Urinary bladder (tissue), 4 donors: Measurements from ENCODE around the gene SYNJ2BP. TPM values are rescaled to one million over a fixed set of nuclear protein-coding genes. Genes with fewer than 3 reads are reported as not detected.
"Not testable (repeated sequence)": the region's sequence is repeated elsewhere in the genome, so short reads cannot be mapped to it uniquely, and the experiment has no call there.

Experiments
- DNase-seq: peaks from one replicate; pipeline ENCODE4 v3.0.0-alpha.2; 2015; ENCODE audit errors: extremely low spot score
- H3K27ac ChIP-seq: one replicate; pipeline ENCODE4 v1.5.1; 2013; ENCODE audit warnings: low read depth, mild to moderate bottlenecking, moderate library complexity
- H3K36me3 ChIP-seq: one replicate; pipeline ENCODE4 v1.6.1; 2013; ENCODE audit warnings: mild to moderate bottlenecking, moderate library complexity; ENCODE audit not compliant: insufficient read depth
- H3K4me1 ChIP-seq: one replicate; pipeline ENCODE4 v1.6.1; 2013; ENCODE audit warnings: mild to moderate bottlenecking, moderate library complexity; ENCODE audit not compliant: insufficient read depth
- H3K4me3 ChIP-seq: one replicate; pipeline ENCODE4 v1.5.1; 2013; ENCODE audit warnings: low read depth, low read length
- WGBS: extraction: QIAGEN DNeasy Blood & Tissue Kit; methylation state at CpG from one replicate; pipeline ENCODE4 v1.1.7; 2013; 5-methylcytosine and 5-hydroxymethylcytosine counted together
- polyA plus RNA-seq: library from polyadenylated mRNA; stranded (reverse); fragments of 200-250 nt; gene quantifications from one replicate; pipeline ENCODE4 v1.2.3, GENCODE V29; 2013
- total RNA-seq: library from RNA; depleted of rRNA; stranded (reverse); fragments of >200 nt; gene quantifications from one replicate; pipeline ENCODE4 v1.2.3, GENCODE V29; 2014
- donor health status: healthy with polysubstance abuse.
- donor health status: healthy.

The SYNJ2BP gene
- total and polyA plus RNA-seq, 2 donors = 18.3 to 45.9 TPM

DNA sequence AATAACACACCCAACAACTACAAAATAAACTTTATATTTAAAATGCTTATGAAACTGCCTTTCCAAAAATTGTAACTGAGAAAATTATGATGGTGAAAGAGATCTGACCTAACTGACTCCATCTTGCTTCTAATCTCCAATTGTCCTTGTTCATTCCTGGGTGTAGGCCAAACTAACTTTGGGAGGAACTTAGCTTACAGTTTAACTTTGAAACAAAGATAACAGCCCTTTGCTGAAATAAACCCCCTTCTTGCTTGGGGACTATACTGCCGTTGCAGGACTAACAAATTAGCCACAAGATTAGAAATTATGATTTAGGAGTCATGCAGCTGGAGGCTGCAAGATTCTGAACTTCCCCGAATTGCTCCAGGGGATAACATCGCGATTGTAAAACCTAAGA lies 10.7 kb downstream of the SYNJ2BP start:
- 60% methylated on average over 4 of the region's 4 CpGs for WGBS
- not testable (repeated sequence) for H3K4me1 ChIP-seq, H3K36me3 ChIP-seq, DNase-seq, H3K4me3 ChIP-seq, H3K27ac ChIP-seq

DNA sequence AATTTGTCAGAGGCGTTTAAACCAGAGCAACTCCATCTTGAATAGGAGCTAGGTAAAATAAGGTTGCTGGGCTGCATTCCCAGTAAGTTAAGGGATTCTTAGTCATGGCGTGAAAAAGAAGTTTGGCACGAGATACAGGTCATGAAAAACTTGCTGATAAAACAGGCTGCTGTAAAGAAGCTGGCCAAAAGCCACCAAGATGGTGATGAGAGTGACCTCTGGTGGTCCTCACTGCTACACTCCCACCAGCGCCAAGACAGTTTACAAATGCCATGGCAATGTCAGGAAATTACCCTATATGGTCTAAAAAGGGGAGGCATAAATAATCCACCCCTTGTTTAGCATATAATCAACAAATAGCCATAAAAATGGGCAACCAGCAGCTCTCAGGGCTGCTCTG lies 13.6 kb downstream of the SYNJ2BP start:
- H3K27ac ChIP-seq, H3K36me3 ChIP-seq, H3K4me3 ChIP-seq, DNase-seq, H3K4me1 ChIP-seq: not testable (repeated sequence)
- WGBS = 40% methylated on average over 4 of the region's 4 CpGs

DNA sequence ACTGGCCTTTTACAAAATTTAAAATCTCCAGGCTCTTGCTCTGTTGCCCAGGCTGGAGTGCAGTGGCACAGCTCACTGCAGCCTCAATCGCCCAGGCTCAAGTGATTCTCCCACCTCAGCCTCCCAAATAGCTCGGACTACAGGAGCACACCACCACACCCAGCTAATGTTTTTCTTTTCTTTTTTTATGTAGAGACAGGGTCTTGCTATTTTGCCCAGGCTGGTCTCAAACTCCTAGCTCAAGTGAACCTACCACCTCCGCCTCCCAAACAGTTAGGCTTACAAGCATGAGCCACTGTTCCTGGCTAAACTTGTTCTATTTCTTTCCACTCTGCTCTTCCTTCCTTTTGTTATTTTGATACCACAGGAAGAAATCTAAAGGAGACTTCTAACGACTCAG lies 15.2 kb downstream of the SYNJ2BP start:
- Histone ChIP-seq H3K27ac (no peak overlapping the region), H3K4me1 (no peaks in the 10 kb centered on the region), H3K4me3 (no peak overlapping the region), H3K36me3 (no peaks in the 10 kb centered on the region)
- 96% methylated on average over 4 of the region's 4 CpGs for WGBS
- DNase-seq = no peak

DNA sequence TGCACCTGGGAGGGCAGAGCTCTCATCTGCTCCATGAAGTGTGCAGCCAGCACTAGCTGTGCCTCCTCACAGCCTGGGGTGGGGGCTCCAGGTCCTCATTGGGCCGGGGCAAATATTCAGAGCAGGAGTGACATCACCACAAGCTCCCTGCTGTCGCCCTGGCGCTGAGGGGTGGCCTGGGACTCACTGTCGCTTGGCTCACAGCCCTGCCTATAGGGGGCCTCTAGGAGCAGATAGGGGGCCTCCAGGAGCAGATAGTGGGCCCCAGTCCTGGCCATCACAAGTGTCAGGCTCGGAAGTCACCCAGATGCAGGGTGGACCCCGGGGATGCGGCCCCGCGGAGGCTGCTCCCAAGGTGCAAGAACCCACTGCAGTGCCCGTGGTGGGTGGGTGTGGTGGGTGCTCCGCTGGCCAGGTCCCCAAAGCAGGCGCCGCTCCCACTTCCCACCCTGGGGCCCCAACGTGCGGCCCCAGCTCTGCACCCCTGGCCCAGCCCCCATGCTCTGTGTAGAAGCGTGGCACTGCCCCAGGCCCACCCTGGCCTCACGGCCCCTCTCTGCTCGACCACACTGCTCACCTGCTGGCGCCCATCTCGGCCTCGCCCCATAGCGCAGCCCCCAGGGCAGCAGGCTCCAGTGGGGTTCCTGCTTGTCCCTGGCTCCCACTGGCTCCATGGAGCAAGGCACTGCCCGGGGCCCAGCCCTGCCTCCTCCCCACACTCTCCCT lies 18.0 kb downstream of the SYNJ2BP start:
- no peak overlapping the region for H3K27ac ChIP-seq
- no peaks in the 10 kb centered on the region for H3K4me1 ChIP-seq
- DNase-seq = no peak
- H3K4me3 ChIP-seq = no peak overlapping the region
- no peaks in the 10 kb centered on the region for H3K36me3 ChIP-seq
- 95% methylated on average over 23 of the region's 23 CpGs for WGBS

DNA sequence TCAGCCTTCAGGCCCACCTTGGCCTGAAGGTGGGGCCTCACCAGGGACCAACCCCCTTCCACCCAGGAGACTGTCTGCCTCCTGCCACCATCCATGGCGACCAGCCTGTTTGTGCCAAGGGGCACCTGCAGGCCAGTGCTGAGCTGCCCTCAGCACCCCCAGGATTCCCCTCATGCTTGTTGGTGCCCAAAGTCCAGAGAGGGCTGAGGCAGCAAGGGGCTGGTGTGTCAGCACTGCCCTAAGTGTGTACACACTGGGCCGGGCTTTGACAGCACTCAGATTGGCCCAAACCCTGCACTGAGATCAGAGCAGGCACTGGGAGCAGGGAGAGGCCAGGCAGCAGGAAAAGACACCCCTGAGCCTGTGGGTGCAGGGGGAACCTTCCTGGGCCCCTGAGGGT lies 18.6 kb downstream of the SYNJ2BP start:
- Histone ChIP-seq H3K36me3 (no peaks in the 10 kb centered on the region), H3K4me3 (no peak overlapping the region), H3K27ac (no peak overlapping the region), H3K4me1 (no peaks in the 10 kb centered on the region)
- WGBS = 95% methylated on average over 2 of the region's 2 CpGs
- DNase-seq = no peak

DNA sequence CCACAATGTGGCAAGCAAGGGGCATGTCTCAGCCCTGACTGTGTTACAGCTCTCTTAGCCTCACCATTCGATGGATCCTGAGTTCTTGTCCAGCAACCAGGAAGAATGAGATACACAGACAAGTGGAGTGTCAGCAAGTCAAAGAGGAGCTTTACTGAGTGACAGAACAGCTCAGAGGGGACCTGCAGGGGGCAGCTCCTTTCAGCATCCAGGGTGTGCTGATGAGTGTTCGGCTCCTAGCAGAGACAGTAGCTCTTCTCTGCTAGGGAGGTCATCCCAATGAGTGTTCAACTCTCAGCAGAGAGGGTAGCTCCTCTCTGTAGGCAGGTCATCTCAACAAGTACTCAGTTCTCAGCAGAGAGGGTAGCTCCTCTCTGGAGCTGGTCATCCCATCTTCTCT lies 19.1 kb downstream of the SYNJ2BP start:
- 98% methylated on average over 2 of the region's 2 CpGs for WGBS
- Histone ChIP-seq H3K4me1 (no peaks in the 10 kb centered on the region), H3K27ac (no peak overlapping the region), H3K36me3 (no peaks in the 10 kb centered on the region), H3K4me3 (no peak overlapping the region)
- no peak for DNase-seq

DNA sequence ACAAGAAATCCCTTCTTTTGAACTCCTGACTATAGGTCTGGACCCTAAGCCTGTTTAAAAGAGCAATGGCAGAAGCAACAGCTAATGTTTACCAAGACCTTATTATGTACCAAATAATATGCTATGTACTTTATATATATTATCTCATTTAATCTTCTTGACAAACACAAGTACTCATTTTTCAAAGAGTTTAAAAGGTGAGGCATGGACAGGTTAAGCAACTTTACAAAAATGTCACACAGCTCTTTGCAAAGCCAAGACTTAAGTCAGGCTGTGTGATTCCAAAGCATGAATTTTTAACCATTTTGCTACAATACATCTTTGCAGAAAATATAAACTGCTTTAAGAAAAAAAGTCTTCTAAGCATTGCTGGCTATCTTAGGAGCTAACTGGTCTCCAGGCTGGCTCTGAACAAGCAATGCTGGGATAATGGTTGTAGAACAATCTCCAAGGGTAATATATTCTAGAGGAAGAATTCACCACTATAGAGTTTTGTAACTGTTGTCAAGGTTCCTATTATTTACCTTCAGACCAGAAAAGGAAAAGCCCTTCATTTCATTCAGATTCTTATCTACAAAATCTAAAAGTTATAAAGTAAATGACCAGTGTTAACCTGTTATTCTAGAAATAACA lies 22.1 kb downstream of the SYNJ2BP start:
- Histone ChIP-seq H3K27ac (no peak overlapping the region), H3K4me3 (no peak overlapping the region), H3K36me3 (no peaks in the 10 kb centered on the region), H3K4me1 (no peaks in the 10 kb centered on the region)
- no peak for DNase-seq

DNA sequence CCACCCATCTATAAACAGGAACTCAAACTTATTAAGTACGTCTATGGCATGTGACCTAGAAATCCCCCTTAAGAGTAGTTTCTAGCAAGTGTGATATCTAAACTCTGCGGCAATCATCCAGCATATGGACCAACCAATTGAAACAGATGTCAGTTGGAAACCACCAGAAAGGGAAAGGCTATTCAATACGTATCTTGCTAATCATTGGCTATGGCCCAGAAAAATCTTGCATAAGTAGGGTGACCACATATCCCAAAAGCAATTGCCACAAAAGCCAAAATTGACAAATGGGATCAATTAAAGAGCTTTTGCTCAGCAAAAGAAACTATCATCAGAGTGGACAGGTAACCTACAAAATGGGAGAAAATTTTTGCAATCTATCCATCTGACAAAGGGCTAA lies 24.2 kb downstream of the SYNJ2BP start:
- Histone ChIP-seq H3K4me1 (no peaks in the 10 kb centered on the region), H3K36me3 (no peaks in the 10 kb centered on the region), H3K27ac (no peak overlapping the region), H3K4me3 (no peak overlapping the region)
- DNase-seq = no peak
- 57% methylated on average over 3 of the region's 3 CpGs for WGBS

DNA sequence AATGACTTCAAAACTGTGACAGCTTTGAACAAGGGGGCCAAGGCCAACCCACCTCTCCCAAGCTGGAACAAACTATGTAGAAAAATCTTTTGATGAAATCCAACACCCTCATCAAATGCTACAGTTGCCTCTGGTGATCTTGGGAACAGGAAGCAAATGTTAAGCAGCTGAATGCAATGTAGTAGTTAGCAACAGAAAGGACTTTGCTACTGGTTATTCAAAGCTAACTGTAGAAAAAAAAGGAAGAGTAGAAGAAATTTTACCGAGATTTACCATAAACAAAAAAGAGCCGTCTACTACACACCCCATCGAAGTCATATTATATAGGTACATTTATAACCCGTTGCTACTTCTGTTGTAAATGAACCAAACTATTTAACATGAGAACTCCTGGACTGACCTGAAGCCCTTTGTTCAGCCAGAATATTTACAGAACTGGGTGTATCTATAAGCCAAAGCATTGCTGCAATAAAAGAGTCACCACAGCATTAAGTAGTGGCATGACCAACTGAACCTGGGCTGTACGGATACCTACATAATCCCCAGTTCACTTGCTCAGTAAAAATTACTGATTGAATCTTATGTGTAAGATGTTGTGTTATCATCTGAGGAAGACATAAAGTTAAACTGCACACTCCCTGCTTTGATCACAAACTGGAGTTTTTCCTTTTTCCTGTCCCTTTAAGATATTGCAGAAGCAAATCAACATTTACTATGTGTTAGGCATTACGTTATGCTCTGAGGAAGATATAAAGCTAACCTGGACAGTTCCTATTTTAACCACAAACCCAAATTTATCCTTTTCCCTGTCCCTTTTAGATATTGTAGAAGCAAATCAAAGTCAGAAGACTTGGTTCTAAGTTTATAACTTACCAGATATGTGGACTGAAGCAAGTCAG lies 25.1 kb downstream of the SYNJ2BP start:
- no peak overlapping the region for H3K27ac ChIP-seq
- H3K4me1 ChIP-seq = no peaks in the 10 kb centered on the region
- no peaks in the 10 kb centered on the region for H3K36me3 ChIP-seq
- WGBS = 87% methylated on average over 6 of the region's 6 CpGs
- DNase-seq = no peak
- no peak overlapping the region for H3K4me3 ChIP-seq

DNA sequence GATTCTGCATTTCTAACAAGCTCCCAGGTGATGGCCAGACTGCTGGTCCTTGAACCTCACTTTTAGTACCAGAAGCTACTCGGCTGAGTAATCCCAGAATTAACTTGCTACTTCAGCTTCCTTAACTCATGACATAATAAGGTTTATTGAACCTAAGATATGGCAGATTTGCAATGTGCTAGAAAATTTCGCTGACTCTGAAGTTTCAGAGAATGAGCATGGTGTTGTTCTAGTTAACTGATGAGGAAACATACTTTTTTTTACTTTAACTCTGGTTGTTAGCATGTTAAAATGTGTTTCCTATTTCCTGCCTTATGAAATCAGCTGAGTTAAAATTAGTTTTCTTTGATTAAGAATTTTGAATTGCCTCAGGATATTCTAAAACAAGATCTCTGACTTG lies 34.4 kb downstream of the SYNJ2BP start:
- H3K4me3 ChIP-seq = no peak overlapping the region
- H3K27ac ChIP-seq = no peak overlapping the region
- 78% methylated on average over 2 of the region's 2 CpGs for WGBS
- H3K36me3 ChIP-seq = peaks cover 2% of the 10 kb centered on the region
- DNase-seq = no peak
- no peaks in the 10 kb centered on the region for H3K4me1 ChIP-seq

DNA sequence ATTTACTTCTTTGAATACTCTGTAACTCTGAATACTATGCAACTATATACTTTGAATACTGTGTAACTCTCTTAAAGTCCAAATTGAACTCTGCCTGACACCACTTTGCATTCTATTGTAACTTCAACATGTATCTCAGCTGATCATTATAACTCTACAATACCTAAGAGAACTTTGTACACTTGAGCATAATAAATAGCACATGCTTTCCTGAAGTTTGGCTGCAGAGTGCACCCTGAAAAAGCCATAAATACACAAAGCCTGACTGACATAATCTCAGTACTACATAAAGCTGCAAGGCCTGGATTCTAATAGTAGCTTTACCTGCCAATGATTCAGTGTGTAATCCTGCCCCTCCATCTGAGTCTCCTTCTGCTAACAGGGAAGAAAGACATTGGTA lies 36.1 kb downstream of the SYNJ2BP start:
- H3K4me3 ChIP-seq = no peak overlapping the region
- no peaks in the 10 kb centered on the region for H3K4me1 ChIP-seq
- no peak overlapping the region for H3K27ac ChIP-seq
- H3K36me3 ChIP-seq = peaks cover 2% of the 10 kb centered on the region
- DNase-seq = no peak

DNA sequence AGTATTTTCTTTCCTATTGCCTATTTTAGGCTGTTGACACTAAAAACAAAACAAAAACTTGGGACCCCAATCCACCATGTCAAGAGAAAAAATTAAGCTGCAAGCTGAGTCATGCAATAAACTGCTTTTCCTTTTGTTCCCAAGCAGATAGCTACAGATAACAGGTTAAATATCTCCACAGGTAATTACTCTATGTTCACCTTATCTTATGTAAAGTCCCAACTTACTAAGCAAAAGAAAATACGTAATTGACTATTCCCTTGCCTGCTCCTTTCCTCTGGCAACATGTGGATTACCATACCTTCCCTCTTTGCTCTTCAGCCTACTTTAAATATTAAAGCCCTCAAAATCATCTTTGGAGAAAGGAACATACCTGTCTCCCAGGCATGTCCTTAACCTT lies 38.2 kb downstream of the SYNJ2BP start:
- H3K4me3 ChIP-seq = no peak overlapping the region
- no peak overlapping the region for H3K27ac ChIP-seq
- WGBS = 95% methylated on average over 1 of the region's 1 CpG
- peaks cover 4% of the 10 kb centered on the region for H3K36me3 ChIP-seq
- no peak for DNase-seq
- no peaks in the 10 kb centered on the region for H3K4me1 ChIP-seq
